OCI-LY3 (cell line): ENCODE measurements around the gene TAT.
"Not testable (repeated sequence)": the region's sequence is repeated elsewhere in the genome, so short reads cannot be mapped to it uniquely, and the experiment has no call there.

Experiments
- H2AFZ ChIP-seq: fragments of 200-600, 300-600 bp; shearing (Covaris generic); 2 replicates; pipeline ENCODE4 v1.6.0; 2014; ENCODE audit warnings: antibody characterized with exemption, low read depth, low read length
- H3K27ac ChIP-seq: fragments of 200-600, 300-600 bp; sonication (generic); 2 replicates; pipeline ENCODE4 v1.5.1; 2014; ENCODE audit warnings: mild to moderate bottlenecking, low read length, moderate library complexity, mixed read lengths
- H3K27me3 ChIP-seq: fragments of 200-600, 300-600 bp; sonication (generic); 2 replicates; pipeline ENCODE4 v1.6.1; 2014; ENCODE audit warnings: low read depth, low read length, mixed read lengths
- H3K36me3 ChIP-seq: fragments of 200-600, 300-600 bp; sonication (generic); replicated peaks from 2 replicates; pipeline ENCODE3; 2014; ENCODE audit warnings: low read depth, low read length, mixed read lengths
- H3K4me1 ChIP-seq: fragments of 300-600, 200-600 bp; sonication (generic); 2 replicates; pipeline ENCODE4 v1.6.1; 2014; ENCODE audit warnings: low read length, mixed read lengths
- H3K4me2 ChIP-seq: fragments of 200-600, 300-600 bp; sonication (generic); 2 replicates; pipeline ENCODE4 v1.6.1; 2014; ENCODE audit warnings: low read length, mixed read lengths
- H3K4me3 ChIP-seq: fragments of 300-600, 200-600 bp; sonication (generic); 2 replicates; pipeline ENCODE4 v1.5.1; 2014; ENCODE audit warnings: antibody characterized with exemption, mild to moderate bottlenecking, low read length, moderate library complexity
- H3K79me2 ChIP-seq: fragments of 300-600, 200-600 bp; shearing (Covaris generic); 2 replicates; pipeline ENCODE4 v1.6.1; 2014; ENCODE audit warnings: mild to moderate bottlenecking, low read length, mixed read lengths
- H3K9ac ChIP-seq: fragments of 300-600, 200-600 bp; shearing (Covaris generic); 2 replicates; pipeline ENCODE4 v1.6.0; 2014; ENCODE audit warnings: mild to moderate bottlenecking, low read length, moderate library complexity
- H3K9me3 ChIP-seq: fragments of 200-600, 300-600 bp; shearing (Covaris generic); 2 replicates; pipeline ENCODE4 v1.6.1; 2014; ENCODE audit warnings: low read length, mixed read lengths; ENCODE audit not compliant: insufficient read depth
- H4K20me1 ChIP-seq: fragments of 200-600, 300-600 bp; sonication (generic); 2 replicates; pipeline ENCODE4 v1.6.1; 2016; ENCODE audit warnings: low read length, mixed read lengths; ENCODE audit not compliant: insufficient read depth
- CTCF ChIP-seq: fragments of 200-600, 300-600 bp; sonication (generic); IDR thresholded peaks from 2 replicates; pipeline ENCODE4 v1.5.1; 2014; ENCODE audit warnings: antibody characterized with exemption, low read length, low read depth
- EZH2phosphoT487 ChIP-seq: fragments of 200-600 bp; shearing (Covaris generic); IDR thresholded peaks from 2 replicates; pipeline ENCODE4 v1.6.1; 2018; ENCODE audit warnings: antibody characterized with exemption, mixed run types, low read depth

TAT gene

GRCh38 chr16:71593048-71593999 is 16.4 kb upstream of the TAT start:
- no peaks in the 10 kb centered on the region for H3K9me3 ChIP-seq
- no peak overlapping the region for H3K27ac ChIP-seq
- H3K27me3 ChIP-seq, result no peaks in the 10 kb centered on the region
- no peaks in the 10 kb centered on the region for H3K79me2 ChIP-seq
- no peak overlapping the region for H3K4me2 ChIP-seq
- H3K4me3 ChIP-seq, result no peak overlapping the region
- H3K9ac ChIP-seq, result no peak overlapping the region
- H2AFZ ChIP-seq, result no peak overlapping the region
- no peaks in the 10 kb centered on the region for H3K36me3 ChIP-seq
- no peak for TF ChIP-seq CTCF
- TF ChIP-seq EZH2phosphoT487, result no peak
- H4K20me1 ChIP-seq, result no peaks in the 10 kb centered on the region
- no peaks in the 10 kb centered on the region for H3K4me1 ChIP-seq

- TF ChIP-seq CTCF (no peak), EZH2phosphoT487 (no peak)
- H3K9me3 ChIP-seq, result no peaks in the 10 kb centered on the region
- H3K9ac ChIP-seq, result no peak overlapping the region
These were observed 15.0 kb upstream of the TAT start for GRCh38 chr16:71591917-71592316.

GRCh38 chr16:71590584-71590983 is 13.7 kb upstream of the TAT start:
- TF ChIP-seq EZH2phosphoT487 (no peak), CTCF (no peak)
- H3K27me3 ChIP-seq, result no peaks in the 10 kb centered on the region
- no peak overlapping the region for H3K9ac ChIP-seq
- H3K9me3 ChIP-seq, result no peaks in the 10 kb centered on the region
- no peak overlapping the region for H2AFZ ChIP-seq
- no peak overlapping the region for H3K4me3 ChIP-seq
- H4K20me1 ChIP-seq, result no peaks in the 10 kb centered on the region
- H3K36me3 ChIP-seq, result no peaks in the 10 kb centered on the region
- H3K79me2 ChIP-seq, result no peaks in the 10 kb centered on the region
- no peak overlapping the region for H3K27ac ChIP-seq
- H3K4me2 ChIP-seq, result no peak overlapping the region
- 0 out of 2 replicates have a peak, but pooled peaks cover 3% of the 10 kb centered on the region for H3K4me1 ChIP-seq

More at GRCh38 chr16:71591917-71592316, 15.0 kb upstream of the TAT start:
- H2AFZ ChIP-seq, result no peak overlapping the region
- no peaks in the 10 kb centered on the region for H3K36me3 ChIP-seq
- no peaks in the 10 kb centered on the region for H3K79me2 ChIP-seq
- H4K20me1 ChIP-seq, result no peaks in the 10 kb centered on the region
- H3K27me3 ChIP-seq, result no peaks in the 10 kb centered on the region
- H3K4me2 ChIP-seq, result no peak overlapping the region
- H3K4me3 ChIP-seq, result no peak overlapping the region
- no peak overlapping the region for H3K27ac ChIP-seq
- 0 out of 2 replicates have a peak, but pooled peaks cover 3% of the 10 kb centered on the region for H3K4me1 ChIP-seq

- H3K9me3 ChIP-seq, H3K27ac ChIP-seq, H3K4me1 ChIP-seq, H3K27me3 ChIP-seq, H3K79me2 ChIP-seq, H3K36me3 ChIP-seq, H3K4me3 ChIP-seq, H2AFZ ChIP-seq, H3K9ac ChIP-seq, H3K4me2 ChIP-seq, H4K20me1 ChIP-seq: not testable (repeated sequence)
These were observed 13.2 kb upstream of the TAT start for GRCh38 chr16:71590071-71590470.

GRCh38 chr16:71589334-71589733 is 12.4 kb upstream of the TAT start:
- H3K4me2 ChIP-seq, H3K9me3 ChIP-seq, H4K20me1 ChIP-seq, H3K36me3 ChIP-seq, H3K4me1 ChIP-seq, H3K27ac ChIP-seq, H2AFZ ChIP-seq, H3K27me3 ChIP-seq, H3K4me3 ChIP-seq, H3K79me2 ChIP-seq, H3K9ac ChIP-seq: not testable (repeated sequence)
